SK-N-SH (cell line): ENCODE data around the gene RASEF. TPM values are rescaled to one million over a fixed set of nuclear protein-coding genes. Genes with fewer than 3 reads are reported as not detected.

Experiments
- CTCF ChIA-PET: fragments of 300-600, 350-600 bp; formaldehyde crosslinking; extraction: SDS; loops from one replicate; lab custom pipeline; 2021; lab: Yijun Ruan, JAX
- POLR2A ChIA-PET: fragments of 350-600 bp; sonication (Branson Sonifier 250); formaldehyde crosslinking; extraction: SDS; loops from one replicate; lab custom pipeline; 2020; ENCODE audit warnings: antibody characterized with exemption, inconsistent platforms; lab: Yijun Ruan, JAX
- DNase-seq: peaks from one replicate; pipeline ENCODE4 v3.0.0; 2012
- H2AFZ ChIP-seq: fragments of 200-600 bp; sonication (generic); 2 replicates; pipeline ENCODE4 v1.8.1; 2016; ENCODE audit warnings: antibody characterized with exemption, mild to moderate bottlenecking, low read depth
- H3F3A ChIP-seq: fragments of 200-600 bp; sonication (generic); replicated peaks from 2 replicates; pipeline ENCODE3; 2016; ENCODE audit warnings: antibody characterized with exemption, mild to moderate bottlenecking; ENCODE audit not compliant: insufficient read depth
- H3K27ac ChIP-seq, 2 experiments: fragments of 200-500 bp in 1 of 2; fragments of 200-600 bp in 1 of 2; sonication (Bioruptor generic) in 1 of 2; sonication (generic), shearing (Covaris generic) in 1 of 2; 2 replicates each; pipeline versions ENCODE4 v1.5.1 to v1.6.1; 2014 to 2016; ENCODE audit warnings: low read depth in 2 of 2, inconsistent platforms in 1 of 2, low read length in 1 of 2, mild to moderate bottlenecking in 1 of 2, mixed read lengths in 1 of 2
- H3K27me3 ChIP-seq: fragments of 200-600 bp; sonication (generic), shearing (Covaris generic); 2 replicates; pipeline ENCODE4 v1.6.1; 2016; ENCODE audit warnings: mixed run types; ENCODE audit not compliant: insufficient read depth
- H3K36me3 ChIP-seq, 2 experiments: fragments of 200-500 bp in 1 of 2; fragments of 200-600 bp in 1 of 2; sonication (Bioruptor generic) in 1 of 2; sonication (generic) in 1 of 2; replicated peaks in 1 of 2; 2 replicates each; pipeline versions ENCODE3 to v1.5.1; 2014 to 2016; ENCODE audit warnings: low read length in 1 of 2, mild to moderate bottlenecking in 1 of 2; ENCODE audit not compliant: insufficient read depth in 2 of 2, control insufficient read depth in 1 of 2
- H3K4me1 ChIP-seq, 2 experiments: fragments of 200-500 bp in 1 of 2; fragments of 200-600 bp in 1 of 2; sonication (Bioruptor generic) in 1 of 2; sonication (generic), shearing (Covaris generic) in 1 of 2; 2 replicates each; pipeline versions ENCODE4 v1.5.1 to v1.6.1; 2014 to 2016; ENCODE audit warnings: low read depth in 1 of 2, low read length in 1 of 2, mixed run types in 1 of 2; ENCODE audit not compliant: insufficient read depth in 2 of 2, control insufficient read depth in 1 of 2
- H3K4me2 ChIP-seq: fragments of 200-600 bp; sonication (generic), shearing (Covaris generic); 2 replicates; pipeline ENCODE4 v1.6.1; 2017; ENCODE audit warnings: mixed run types
- H3K4me3 ChIP-seq, 2 experiments: fragments of 200-500 bp in 1 of 2; fragments of 200-600 bp in 1 of 2; sonication (Bioruptor generic) in 1 of 2; sonication (generic), shearing (Covaris generic) in 1 of 2; 2 replicates each; pipeline versions ENCODE4 v1.5.1 to v1.8.1; 2014 to 2016; ENCODE audit warnings: low read depth in 2 of 2, inconsistent platforms in 1 of 2, low read length in 1 of 2, mild to moderate bottlenecking in 1 of 2, mixed read lengths in 1 of 2, moderate library complexity in 1 of 2
- H3K79me2 ChIP-seq: fragments of 200-600 bp; sonication (generic); 2 replicates; pipeline ENCODE4 v1.8.1; 2017; ENCODE audit warnings: mild to moderate bottlenecking; ENCODE audit not compliant: insufficient read depth
- H3K9ac ChIP-seq: fragments of 200-600 bp; sonication (generic); 2 replicates; pipeline ENCODE4 v1.6.1; 2017; ENCODE audit warnings: mixed run types
- H3K9me2 ChIP-seq: fragments of 200-600 bp; sonication (generic); 2 replicates; pipeline ENCODE4 v1.6.1; 2017; ENCODE audit warnings: mixed run types
- H3K9me3 ChIP-seq: fragments of 200-600 bp; sonication (generic); 2 replicates; pipeline ENCODE4 v1.6.1; 2017; ENCODE audit warnings: mixed run types, mild to moderate bottlenecking, moderate library complexity
- H4K20me1 ChIP-seq: fragments of 200-600 bp; sonication (generic); 2 replicates; pipeline ENCODE4 v1.6.1; 2017; ENCODE audit warnings: mild to moderate bottlenecking, mixed run types; ENCODE audit not compliant: insufficient read depth
- FOXM1 ChIP-seq: IDR thresholded peaks from 2 replicates; pipeline ENCODE4 v1.4.0; 2012; ENCODE audit warnings: low read depth, mild to moderate bottlenecking
- GABPA ChIP-seq: IDR thresholded peaks from 2 replicates; pipeline ENCODE4 v1.4.0; 2012; ENCODE audit warnings: low read depth, mild to moderate bottlenecking
- MEF2A ChIP-seq: IDR thresholded peaks from 2 replicates; pipeline ENCODE4 v1.4.0; 2012; ENCODE audit warnings: low read depth, borderline replicate concordance
- NFIC ChIP-seq: IDR thresholded peaks from 2 replicates; pipeline ENCODE4 v1.4.0; 2012; ENCODE audit warnings: borderline replicate concordance
- NRF1 ChIP-seq: IDR thresholded peaks from 2 replicates; pipeline ENCODE4 v1.6.1; 2012; ENCODE audit warnings: low read depth, mild to moderate bottlenecking, low read length
- POLR2AphosphoS5 ChIP-seq: IDR thresholded peaks from 2 replicates; pipeline ENCODE4 v1.6.1; 2012; ENCODE audit warnings: low read depth, low read length
- RAD21 ChIP-seq: IDR thresholded peaks from 2 replicates; pipeline ENCODE4 v1.6.1; 2012; ENCODE audit warnings: mild to moderate bottlenecking, low read length
- RCOR1 ChIP-seq: fragments of 150-350 bp; IDR thresholded peaks from 2 replicates; pipeline ENCODE4 v1.6.1; 2017; ENCODE audit warnings: antibody characterized with exemption, low read length
- YY1 ChIP-seq: IDR thresholded peaks from 2 replicates; pipeline ENCODE4 v1.4.0; 2012; ENCODE audit warnings: low read depth, mild to moderate bottlenecking
- WGBS: methylation state at CpG from one replicate; pipeline ENCODE4 v1.1.6; 2017; ENCODE audit warnings: low lambda C conversion rate; 5-methylcytosine and 5-hydroxymethylcytosine counted together
- polyA plus RNA-seq, 3 experiments: library from polyadenylated mRNA; depleted of rRNA; stranded (reverse); fragments of >200 nt; gene quantifications; 2 replicates each; pipeline ENCODE4 v1.2.3, GENCODE V29; 2012
- TF ChIP-seq, protein P1 (sequence below): fragments of 200-600 bp; sonication (generic); IDR thresholded peaks from 2 replicates; pipeline ENCODE4 v1.6.1; 2017; ENCODE audit warnings: antibody characterized with exemption, mild to moderate bottlenecking, moderate library complexity
- TF ChIP-seq, protein P2 (sequence below): IDR thresholded peaks from 2 replicates; pipeline ENCODE4 v1.4.0; 2012; ENCODE audit warnings: low read depth, borderline replicate concordance
- TF ChIP-seq, protein P3 (sequence below): fragments of 150-350 bp; IDR thresholded peaks from 2 replicates; pipeline ENCODE4 v1.6.1; 2016; ENCODE audit warnings: mild to moderate bottlenecking, low read depth, low read length
- TF ChIP-seq, protein P4 (sequence below): fragments of 150-350 bp; IDR thresholded peaks from 2 replicates; pipeline ENCODE4 v1.6.1; 2017; ENCODE audit warnings: antibody characterized with exemption, low read length, low read depth, borderline replicate concordance

The RASEF gene
- polyA plus RNA-seq, 1 of the 3 experiments (the other 2 are of a cell fraction), result not detected

DNA sequence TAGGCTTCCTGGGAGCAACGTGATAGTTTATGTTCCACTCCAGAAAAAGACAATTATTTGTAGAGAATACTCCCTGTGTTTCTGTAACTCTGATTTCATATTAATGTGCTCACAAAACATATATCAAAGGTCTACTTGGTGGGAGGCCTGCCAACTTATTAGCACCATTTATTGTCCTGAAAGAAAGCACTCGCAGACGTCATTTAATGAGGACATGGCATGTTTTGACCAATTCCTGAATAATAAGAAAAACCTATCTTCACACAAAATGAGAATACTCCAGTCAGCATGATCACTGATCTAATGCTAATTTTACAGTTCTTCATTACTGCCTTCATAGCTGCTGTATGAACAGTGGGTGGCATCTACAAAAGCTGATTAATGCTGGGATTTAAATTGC lies 46.4 kb upstream of the RASEF start:
- Histone ChIP-seq H3K36me3 (no peaks in the 10 kb centered on the region), H3K4me3 (no peak overlapping the region), H3K27me3 (no peaks in the 10 kb centered on the region), H3K27ac (no peak overlapping the region), H3K79me2 (no peaks in the 10 kb centered on the region), H3K9ac (no peak overlapping the region)
- CTCF ChIA-PET, result no interaction called here
- POLR2A ChIA-PET, result no interaction called here
- no peak for TF ChIP-seq FOXM1
- TF ChIP-seq, protein P1, sequence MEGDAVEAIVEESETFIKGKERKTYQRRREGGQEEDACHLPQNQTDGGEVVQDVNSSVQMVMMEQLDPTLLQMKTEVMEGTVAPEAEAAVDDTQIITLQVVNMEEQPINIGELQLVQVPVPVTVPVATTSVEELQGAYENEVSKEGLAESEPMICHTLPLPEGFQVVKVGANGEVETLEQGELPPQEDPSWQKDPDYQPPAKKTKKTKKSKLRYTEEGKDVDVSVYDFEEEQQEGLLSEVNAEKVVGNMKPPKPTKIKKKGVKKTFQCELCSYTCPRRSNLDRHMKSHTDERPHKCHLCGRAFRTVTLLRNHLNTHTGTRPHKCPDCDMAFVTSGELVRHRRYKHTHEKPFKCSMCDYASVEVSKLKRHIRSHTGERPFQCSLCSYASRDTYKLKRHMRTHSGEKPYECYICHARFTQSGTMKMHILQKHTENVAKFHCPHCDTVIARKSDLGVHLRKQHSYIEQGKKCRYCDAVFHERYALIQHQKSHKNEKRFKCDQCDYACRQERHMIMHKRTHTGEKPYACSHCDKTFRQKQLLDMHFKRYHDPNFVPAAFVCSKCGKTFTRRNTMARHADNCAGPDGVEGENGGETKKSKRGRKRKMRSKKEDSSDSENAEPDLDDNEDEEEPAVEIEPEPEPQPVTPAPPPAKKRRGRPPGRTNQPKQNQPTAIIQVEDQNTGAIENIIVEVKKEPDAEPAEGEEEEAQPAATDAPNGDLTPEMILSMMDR, result no peak
- TF ChIP-seq, all 33 proteins: peak for 0
- Histone ChIP-seq H4K20me1 (no peaks in the 10 kb centered on the region), H2AFZ (no peak overlapping the region), H3F3A (no peaks in the 10 kb centered on the region), H3K4me1 (no peaks in the 10 kb centered on the region; a peak in 1 of 4 replicates), H3K9me2 (no peaks in the 10 kb centered on the region), H3K9me3 (no peaks in the 10 kb centered on the region), H3K4me2 (no peak overlapping the region)
- WGBS, result 38% methylated on average over 3 of the region's 3 CpGs
- DNase-seq, result no peak

DNA sequence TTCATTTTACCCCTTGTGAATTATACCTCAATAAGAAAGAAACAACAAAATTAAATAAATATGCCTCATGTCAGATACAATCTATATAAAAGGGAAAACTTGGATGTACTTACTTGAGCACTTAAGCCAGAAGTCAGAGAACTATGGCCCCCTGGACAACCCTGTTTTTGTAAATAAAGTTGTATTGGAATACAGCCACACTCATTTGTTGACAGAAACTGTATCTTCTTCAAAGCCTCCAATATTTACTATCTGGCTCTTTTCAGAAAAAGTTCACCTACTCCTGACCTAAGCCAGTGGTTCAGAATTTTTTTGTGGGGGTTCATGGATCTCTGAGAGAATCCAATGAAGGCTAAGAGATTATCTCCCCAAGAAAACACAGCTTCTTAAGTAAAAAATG lies 45.3 kb upstream of the RASEF start:
- H3K9ac ChIP-seq, result no peak overlapping the region
- no peaks in the 10 kb centered on the region for H3K9me3 ChIP-seq
- no peaks in the 10 kb centered on the region for H3K9me2 ChIP-seq
- no peak overlapping the region for H3K4me2 ChIP-seq
- no peaks in the 10 kb centered on the region for H3K27me3 ChIP-seq
- TF ChIP-seq GABPA (no peak), YY1 (no peak), NFIC (no peak), RCOR1 (no peak), MEF2A (no peak), NRF1 (no peak), POLR2AphosphoS5 (no peak), RAD21 (no peak)
- TF ChIP-seq, protein P2, sequence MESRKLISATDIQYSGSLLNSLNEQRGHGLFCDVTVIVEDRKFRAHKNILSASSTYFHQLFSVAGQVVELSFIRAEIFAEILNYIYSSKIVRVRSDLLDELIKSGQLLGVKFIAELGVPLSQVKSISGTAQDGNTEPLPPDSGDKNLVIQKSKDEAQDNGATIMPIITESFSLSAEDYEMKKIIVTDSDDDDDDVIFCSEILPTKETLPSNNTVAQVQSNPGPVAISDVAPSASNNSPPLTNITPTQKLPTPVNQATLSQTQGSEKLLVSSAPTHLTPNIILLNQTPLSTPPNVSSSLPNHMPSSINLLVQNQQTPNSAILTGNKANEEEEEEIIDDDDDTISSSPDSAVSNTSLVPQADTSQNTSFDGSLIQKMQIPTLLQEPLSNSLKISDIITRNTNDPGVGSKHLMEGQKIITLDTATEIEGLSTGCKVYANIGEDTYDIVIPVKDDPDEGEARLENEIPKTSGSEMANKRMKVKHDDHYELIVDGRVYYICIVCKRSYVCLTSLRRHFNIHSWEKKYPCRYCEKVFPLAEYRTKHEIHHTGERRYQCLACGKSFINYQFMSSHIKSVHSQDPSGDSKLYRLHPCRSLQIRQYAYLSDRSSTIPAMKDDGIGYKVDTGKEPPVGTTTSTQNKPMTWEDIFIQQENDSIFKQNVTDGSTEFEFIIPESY, result no peak
- TF ChIP-seq, protein P3, sequence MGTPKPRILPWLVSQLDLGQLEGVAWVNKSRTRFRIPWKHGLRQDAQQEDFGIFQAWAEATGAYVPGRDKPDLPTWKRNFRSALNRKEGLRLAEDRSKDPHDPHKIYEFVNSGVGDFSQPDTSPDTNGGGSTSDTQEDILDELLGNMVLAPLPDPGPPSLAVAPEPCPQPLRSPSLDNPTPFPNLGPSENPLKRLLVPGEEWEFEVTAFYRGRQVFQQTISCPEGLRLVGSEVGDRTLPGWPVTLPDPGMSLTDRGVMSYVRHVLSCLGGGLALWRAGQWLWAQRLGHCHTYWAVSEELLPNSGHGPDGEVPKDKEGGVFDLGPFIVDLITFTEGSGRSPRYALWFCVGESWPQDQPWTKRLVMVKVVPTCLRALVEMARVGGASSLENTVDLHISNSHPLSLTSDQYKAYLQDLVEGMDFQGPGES, result no peak
- TF ChIP-seq, protein P4, sequence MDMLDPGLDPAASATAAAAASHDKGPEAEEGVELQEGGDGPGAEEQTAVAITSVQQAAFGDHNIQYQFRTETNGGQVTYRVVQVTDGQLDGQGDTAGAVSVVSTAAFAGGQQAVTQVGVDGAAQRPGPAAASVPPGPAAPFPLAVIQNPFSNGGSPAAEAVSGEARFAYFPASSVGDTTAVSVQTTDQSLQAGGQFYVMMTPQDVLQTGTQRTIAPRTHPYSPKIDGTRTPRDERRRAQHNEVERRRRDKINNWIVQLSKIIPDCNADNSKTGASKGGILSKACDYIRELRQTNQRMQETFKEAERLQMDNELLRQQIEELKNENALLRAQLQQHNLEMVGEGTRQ, result no peak
- H3K36me3 ChIP-seq, result no peaks in the 10 kb centered on the region
- H3F3A ChIP-seq, result no peaks in the 10 kb centered on the region
- H3K4me1 ChIP-seq, result no peaks in the 10 kb centered on the region; a peak in 1 of 4 replicates
- ChIA-PET CTCF (no interaction called here), POLR2A (no interaction called here)
- no peaks in the 10 kb centered on the region for H4K20me1 ChIP-seq
- no peaks in the 10 kb centered on the region for H3K79me2 ChIP-seq
- no peak overlapping the region for H2AFZ ChIP-seq
- H3K27ac ChIP-seq, result no peak overlapping the region
- H3K4me3 ChIP-seq, result no peak overlapping the region
- no peak for DNase-seq
